ENCODE results near the gene CDK17. TPM values are rescaled to one million over a fixed set of nuclear protein-coding genes. Genes with fewer than 3 reads are reported as not detected.
"Not testable (repeated sequence)": the region's sequence is repeated elsewhere in the genome, so short reads cannot be mapped to it uniquely, and the experiment has no call there.

The CDK17 gene
- total and polyA plus RNA-seq, 5 experiments from 2014 or later, result 22.1 to 75.6 (median 32.2) TPM

DNA sequence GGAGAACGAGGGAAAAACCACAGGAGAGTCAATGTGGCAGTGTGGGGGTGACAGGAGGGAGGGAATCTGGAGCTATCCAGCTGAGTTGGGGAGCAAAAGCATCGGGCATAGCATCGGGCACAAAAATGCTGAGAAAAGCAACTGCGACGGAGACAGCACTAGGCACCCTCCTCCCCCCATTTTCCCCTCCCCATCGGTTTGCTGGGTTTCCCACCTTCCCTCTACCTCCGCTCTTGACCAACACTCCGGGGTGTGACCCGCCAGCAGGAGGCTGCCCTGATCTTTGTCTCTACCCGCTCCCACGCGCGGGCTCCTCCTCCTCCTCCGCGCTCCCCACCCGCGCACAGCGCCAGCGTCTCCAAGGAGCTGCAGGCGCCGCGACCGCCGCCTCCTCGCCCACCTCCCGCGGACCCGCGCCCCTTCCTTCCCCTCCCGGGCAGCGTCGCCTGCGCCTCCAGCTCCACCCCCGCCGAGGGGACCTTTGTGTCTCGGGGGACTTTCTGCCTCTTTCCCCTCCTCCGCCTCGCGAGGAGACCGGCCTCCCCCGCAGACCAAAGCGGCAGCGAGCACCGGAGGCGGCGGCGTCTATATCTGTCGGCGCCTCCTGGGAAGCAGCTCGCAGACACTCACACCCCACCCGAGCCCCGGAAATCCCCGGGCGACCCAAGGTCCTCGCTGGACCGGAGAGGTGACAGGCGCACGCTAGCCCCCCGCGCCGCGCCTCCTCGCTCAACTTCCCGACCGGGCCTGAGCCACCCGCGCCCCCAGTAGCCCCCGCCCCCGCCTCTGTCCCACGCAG lies 920 bp downstream of the CDK17 start:
- DNase-seq (peak; percentile 63 to 80 (median 72)), ATAC-seq (peak; percentile 46 to 50)
- H3K9me3 Mint-ChIP-seq, result no peaks in the 10 kb centered on the region
- H3K36me3 Mint-ChIP-seq, result peaks cover 0 to 6% (median 0%) of the 10 kb centered on the region in 3 donors
- H3K4me1 Mint-ChIP-seq, result peaks cover 10 to 62% (median 48%) of the 10 kb centered on the region in 4 donors
- peak overlapping the region; percentile 89 to 97 (median 96) for H3K4me3 Mint-ChIP-seq
- H3K27me3 Mint-ChIP-seq, result no peaks in the 10 kb centered on the region
- POLR2A ChIA-PET, result interaction anchor here (0.7 to 3.6 kb wide), 34 partner anchors 8 to 445 kb away, joined by 3 to 54 read pairs (median 4); partner anchors contain the start of gene LTA4H
- H3K27ac Mint-ChIP-seq, result peak overlapping the region; percentile 91 to 99 (median 96)

DNA sequence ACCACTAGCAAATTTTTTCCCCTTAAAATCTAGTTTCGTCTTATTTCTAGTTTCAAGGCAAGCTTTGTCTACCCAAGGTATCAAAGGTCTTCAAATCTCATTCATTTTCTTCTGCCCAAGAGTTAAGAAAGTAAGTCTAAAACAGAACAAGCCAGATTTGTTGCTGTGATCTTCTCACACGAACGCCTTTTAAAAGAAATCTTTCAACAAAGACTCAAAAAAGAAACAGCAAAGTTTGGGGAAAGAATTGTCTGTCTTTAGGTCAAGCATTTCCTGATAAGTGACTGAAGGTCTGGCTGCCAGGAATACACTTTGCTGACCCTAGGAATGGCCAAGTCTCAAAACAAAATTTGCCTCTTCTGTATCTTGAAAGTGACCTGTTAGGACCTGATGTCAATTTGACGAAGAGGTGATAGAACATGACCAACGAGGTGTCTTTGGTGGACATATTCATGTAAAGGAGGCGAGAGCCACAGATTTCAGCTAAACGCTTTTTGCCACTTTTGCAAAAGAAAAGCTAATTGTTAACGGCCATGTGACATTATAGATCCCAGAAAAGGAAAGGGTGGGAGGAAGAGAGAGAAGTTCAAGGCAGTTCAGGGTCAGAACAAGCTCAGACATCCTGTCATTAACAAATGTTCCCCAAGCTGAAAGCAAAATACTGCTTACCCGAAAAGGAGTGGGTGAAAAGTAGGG lies 1.7 kb downstream of the CDK17 start:
- DNase-seq, result peak in 2 of 10 donors; percentile 14 to 17

DNA sequence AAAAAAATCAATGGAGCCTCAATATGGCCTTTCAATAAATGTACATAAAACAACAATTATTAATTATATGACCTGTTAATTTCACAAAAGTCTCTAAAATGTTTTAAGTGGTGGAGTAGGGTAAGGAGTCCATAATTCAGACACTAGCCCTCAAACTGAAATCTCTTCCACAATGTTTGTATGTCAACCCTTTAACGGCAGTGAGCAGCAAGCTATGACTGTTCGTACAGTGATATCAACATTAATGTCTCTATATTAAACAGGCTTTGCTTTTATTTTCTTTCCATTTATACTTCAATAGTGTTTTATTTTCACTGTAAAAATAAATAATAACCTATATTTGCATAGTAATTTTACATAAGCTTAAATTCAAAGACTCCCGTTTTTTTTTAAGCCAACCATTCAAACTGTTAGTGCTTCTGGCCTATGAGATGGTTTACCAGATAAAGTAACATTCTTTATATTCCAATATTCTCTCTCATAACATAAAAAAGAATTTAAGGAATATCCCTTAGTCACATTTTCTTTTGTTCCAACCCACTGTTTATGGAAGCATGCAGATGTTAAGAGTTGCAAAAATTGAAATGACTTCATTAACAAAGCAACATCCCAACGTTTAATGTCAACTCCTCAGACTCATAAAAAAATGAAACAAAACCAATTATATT lies 2.3 kb downstream of the CDK17 start:
- peaks cover 10 to 64% (median 52%) of the 10 kb centered on the region in 4 donors for H3K4me1 Mint-ChIP-seq
- ATAC-seq (no peak), DNase-seq (no peak)
- H3K36me3 Mint-ChIP-seq, result peaks cover 0 to 6% (median 0%) of the 10 kb centered on the region in 3 donors
- peak overlapping the region; percentile 91 to 99 (median 96) for H3K27ac Mint-ChIP-seq
- H3K27me3 Mint-ChIP-seq, result no peaks in the 10 kb centered on the region
- H3K9me3 Mint-ChIP-seq, result no peaks in the 10 kb centered on the region
- POLR2A ChIA-PET, result interaction anchor here (0.6 to 3.4 kb wide), 3 partner anchors 18 to 91 kb away, joined by 3 to 32 read pairs (median 3); no protein-coding TSS in a partner anchor
- H3K4me3 Mint-ChIP-seq, result peak overlapping the region; percentile 89 to 97 (median 96)

More for the DNA sequence above, 1.7 kb downstream of the CDK17 start:
- Mint-ChIP-seq H3K27ac (peak overlapping the region; percentile 91 to 99 (median 96)), H3K27me3 (no peaks in the 10 kb centered on the region), H3K4me1 (peaks cover 10 to 62% (median 50%) of the 10 kb centered on the region in 4 donors), H3K4me3 (peak overlapping the region; percentile 89 to 97 (median 96)), H3K9me3 (no peaks in the 10 kb centered on the region), H3K36me3 (peaks cover 0 to 6% (median 0%) of the 10 kb centered on the region in 3 donors)
- ATAC-seq, result no peak
- POLR2A ChIA-PET, result interaction anchor here (0.7 to 3.6 kb wide), 19 partner anchors 11 to 363 kb away, joined by 3 to 54 read pairs (median 5); partner anchors contain the start of gene LTA4H

DNA sequence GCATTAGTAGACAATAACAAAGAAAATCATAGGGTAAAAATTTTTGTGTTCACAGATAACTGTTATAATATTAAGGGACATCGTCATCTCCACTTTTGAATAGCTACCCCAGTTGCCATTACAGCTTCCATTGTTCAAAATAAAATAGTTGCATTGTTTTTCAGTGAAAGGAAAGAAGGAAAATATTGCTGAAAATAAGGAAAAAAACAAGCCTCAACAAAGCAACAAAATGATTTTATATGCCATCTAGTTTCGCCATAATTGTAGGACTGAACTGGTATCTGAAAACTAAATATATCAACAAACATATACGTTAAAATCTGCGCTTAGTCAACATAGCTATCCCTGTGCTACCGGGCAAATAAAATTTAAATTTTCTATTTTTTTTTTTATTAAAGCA lies 3.3 kb downstream of the CDK17 start:
- H3K27ac Mint-ChIP-seq, result peak overlapping the region in 2 of 10 donors; percentile 33 to 65

DNA sequence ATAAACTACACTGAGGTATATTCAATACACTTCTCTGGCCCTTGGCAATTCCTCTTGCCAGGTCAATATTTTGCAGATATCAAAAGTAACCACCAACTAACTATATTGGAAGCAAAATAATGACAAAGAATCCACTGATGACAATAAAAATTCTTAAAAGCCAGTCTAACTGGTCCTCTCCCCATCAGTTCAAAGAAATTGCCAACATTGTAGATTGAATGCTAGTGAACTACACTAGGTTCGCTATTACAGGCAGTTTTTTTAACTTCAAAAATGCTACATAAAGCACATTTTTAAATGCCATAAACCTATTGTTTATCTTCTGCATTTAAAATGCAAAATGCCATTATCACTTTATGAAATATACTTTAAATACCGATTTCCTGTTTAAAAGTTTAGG lies 4.0 kb downstream of the CDK17 start:
- Mint-ChIP-seq H3K27ac (peak overlapping the region in 2 of 10 donors; percentile 33 to 80), H3K36me3 (peaks cover 0 to 10% (median 0%) of the 10 kb centered on the region in 3 donors), H3K4me3 (peak overlapping the region in 4 of 10 donors; percentile 33 to 97 (median 66)), H3K9me3 (no peaks in the 10 kb centered on the region), H3K27me3 (no peaks in the 10 kb centered on the region), H3K4me1 (peaks cover 9 to 66% (median 59%) of the 10 kb centered on the region in 4 donors)
- ATAC-seq (no peak), DNase-seq (no peak)
- POLR2A ChIA-PET, result interaction anchor here (1.1 kb wide), 1 partner anchor 73 kb away, joined by 3 read pairs; no protein-coding TSS in a partner anchor

More for the DNA sequence above, 3.3 kb downstream of the CDK17 start:
- Mint-ChIP-seq H3K4me3 (peak overlapping the region in 7 of 10 donors; percentile 20 to 97 (median 64)), H3K36me3 (peaks cover 0 to 6% (median 0%) of the 10 kb centered on the region in 3 donors), H3K4me1 (peaks cover 13 to 68% (median 60%) of the 10 kb centered on the region in 4 donors), H3K9me3 (no peaks in the 10 kb centered on the region), H3K27me3 (no peaks in the 10 kb centered on the region)
- POLR2A ChIA-PET, result interaction anchor here (1.1 kb wide), 1 partner anchor 74 kb away, joined by 3 read pairs; no protein-coding TSS in a partner anchor
- DNase-seq (no peak), ATAC-seq (no peak)

DNA sequence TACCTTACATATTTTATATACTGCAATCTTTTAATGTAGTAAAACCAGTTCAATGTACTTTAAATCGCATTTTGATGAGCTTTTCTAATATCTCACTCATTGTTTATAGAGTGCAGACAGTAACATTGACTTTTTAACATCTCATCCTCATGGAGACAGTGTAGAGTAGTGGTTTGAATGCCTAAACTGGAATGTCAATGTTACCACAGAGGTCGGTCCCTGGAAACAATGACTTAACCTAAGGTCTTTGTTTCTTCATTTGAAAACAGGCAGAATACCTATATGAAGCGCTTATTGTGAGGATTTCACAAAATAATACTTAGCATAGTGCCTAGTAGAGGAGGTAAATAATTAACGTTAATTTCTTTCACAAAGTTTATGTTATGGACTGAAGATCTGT lies 5.0 kb downstream of the CDK17 start:
- peaks cover 0 to 11% (median 0%) of the 10 kb centered on the region in 3 donors for H3K36me3 Mint-ChIP-seq
- H3K9me3 Mint-ChIP-seq, result no peaks in the 10 kb centered on the region
- H3K27me3 Mint-ChIP-seq, result no peaks in the 10 kb centered on the region
- DNase-seq, result no peak
- no peak for ATAC-seq
- peak overlapping the region in 3 of 10 donors; percentile 33 to 47 (median 37) for H3K4me3 Mint-ChIP-seq
- POLR2A ChIA-PET, result interaction anchor here (0.6 kb wide), 1 partner anchor 199 kb away, joined by 3 read pairs; no protein-coding TSS in a partner anchor
- H3K27ac Mint-ChIP-seq, result no peak overlapping the region
- peaks cover 10 to 66% (median 62%) of the 10 kb centered on the region in 4 donors for H3K4me1 Mint-ChIP-seq

DNA sequence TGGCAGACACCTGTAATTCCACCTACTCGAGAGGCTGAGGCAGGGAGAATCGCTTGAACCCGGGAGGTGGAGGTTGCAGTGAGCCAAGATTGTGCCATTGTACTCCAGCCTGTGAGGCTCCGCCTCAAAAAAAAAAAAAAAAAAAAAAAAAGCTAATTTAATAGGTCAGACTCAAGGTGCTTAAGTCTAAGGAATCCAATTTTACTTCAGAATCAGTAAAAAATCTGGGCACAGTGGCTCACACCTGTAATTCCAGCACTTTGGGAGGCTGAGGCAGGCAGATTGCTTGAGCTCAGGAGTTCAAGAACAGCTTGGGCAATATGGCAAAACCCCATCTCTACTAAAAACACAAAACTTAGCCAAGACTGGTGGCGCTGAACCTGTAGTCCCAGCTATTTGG lies 7.0 kb downstream of the CDK17 start:
- DNase-seq, H3K27me3 Mint-ChIP-seq, H3K9me3 Mint-ChIP-seq, ATAC-seq: not testable (repeated sequence)
- POLR2A ChIA-PET, result interaction anchor here (0.9 kb wide), 1 partner anchor 55 kb away, joined by 3 read pairs; no protein-coding TSS in a partner anchor
- Mint-ChIP-seq H3K27ac (peak overlapping the region in 1 of 10 donors; percentile 8), H3K36me3 (peaks cover 0 to 15% (median 2%) of the 10 kb centered on the region in 3 donors), H3K4me3 (peak overlapping the region in 1 of 10 donors; percentile 49), H3K4me1 (peaks cover 11 to 74% (median 68%) of the 10 kb centered on the region in 4 donors)

DNA sequence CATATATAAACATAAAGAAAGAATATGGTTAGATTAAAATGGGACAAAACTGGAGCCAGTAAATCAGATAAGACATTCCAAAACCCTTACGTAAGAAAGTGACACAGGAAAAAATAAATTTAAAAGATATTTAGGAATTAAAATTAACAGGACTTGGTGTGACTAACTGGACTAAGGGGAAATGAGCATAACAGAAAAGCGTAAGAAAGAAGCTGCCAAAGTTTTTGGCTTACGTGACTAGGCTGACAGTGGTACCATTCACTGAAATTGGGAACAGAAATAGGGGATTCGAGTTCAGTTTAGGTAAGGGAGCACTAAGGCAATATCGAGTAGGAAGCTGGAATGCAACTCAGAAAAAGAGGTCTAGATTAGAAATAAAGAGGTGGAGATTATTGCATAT lies 7.8 kb downstream of the CDK17 start:
- Mint-ChIP-seq H3K27me3 (no peaks in the 10 kb centered on the region), H3K4me1 (peaks cover 13 to 73% (median 69%) of the 10 kb centered on the region in 4 donors), H3K9me3 (no peaks in the 10 kb centered on the region), H3K4me3 (peak overlapping the region in 6 of 10 donors; percentile 0 to 37 (median 10)), H3K36me3 (peaks cover 0 to 18% (median 2%) of the 10 kb centered on the region in 3 donors), H3K27ac (peak overlapping the region in 1 of 10 donors; percentile 64)
- ATAC-seq, result no peak
- POLR2A ChIA-PET, result no interaction called here
- DNase-seq, result no peak

DNA sequence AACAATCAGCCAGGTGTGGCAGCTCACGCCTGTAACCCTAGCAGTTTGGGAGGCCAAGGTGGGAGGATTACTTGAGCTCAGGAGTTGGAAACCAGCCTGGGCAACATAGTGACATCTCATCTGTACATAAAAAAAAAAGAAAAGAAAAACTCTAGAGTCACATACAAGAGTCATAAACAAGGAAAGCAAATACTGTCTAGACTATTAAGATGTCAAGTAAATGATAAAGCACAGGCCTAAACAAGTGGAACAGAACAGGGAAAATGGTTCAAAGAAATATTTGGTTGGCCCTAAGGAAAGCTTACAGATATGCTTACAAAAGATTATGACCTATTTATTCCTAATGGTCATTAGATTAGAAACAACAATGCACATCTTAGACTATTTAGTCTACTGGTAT lies 12.3 kb downstream of the CDK17 start:
- ATAC-seq (no peak), DNase-seq (no peak)
- Mint-ChIP-seq H3K4me3 (peak overlapping the region in 2 of 10 donors; percentile 5 to 29), H3K27ac (peak overlapping the region in 7 of 10 donors; percentile 12 to 87 (median 81)), H3K9me3 (peaks cover 0 to 9% (median under 1%) of the 10 kb centered on the region in 9 donors), H3K4me1 (peaks cover 25 to 81% (median 78%) of the 10 kb centered on the region in 4 donors), H3K36me3 (peaks cover 0 to 22% (median 6%) of the 10 kb centered on the region in 3 donors), H3K27me3 (no peaks in the 10 kb centered on the region)
- POLR2A ChIA-PET, result interaction anchor here (3.7 kb wide), 1 partner anchor 12 kb away, joined by 18 read pairs; the partner anchor contains the start of gene CDK17

DNA sequence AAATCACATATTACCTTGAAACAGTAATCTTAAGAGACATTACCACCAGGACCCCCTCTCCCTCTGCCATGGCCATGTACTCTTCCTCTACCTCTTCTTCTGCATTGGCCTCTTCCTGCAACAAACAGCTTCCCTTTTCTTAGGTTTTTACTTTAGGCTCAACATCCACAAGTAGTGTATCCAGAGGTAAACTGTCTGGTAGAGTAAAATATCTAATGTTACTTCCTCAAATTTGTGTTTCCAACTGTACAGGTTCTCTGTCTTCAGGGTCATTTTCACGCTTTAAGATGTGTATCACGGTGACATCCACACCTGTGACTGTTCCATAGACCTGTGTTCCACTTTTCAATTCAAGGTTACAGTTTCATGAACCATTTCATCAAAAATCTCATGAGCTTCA lies 13.4 kb downstream of the CDK17 start:
- peak overlapping the region in 9 of 10 donors; percentile 15 to 86 (median 81) for H3K27ac Mint-ChIP-seq
- H3K36me3 Mint-ChIP-seq, result peaks cover 0 to 21% (median 8%) of the 10 kb centered on the region in 3 donors
- peaks cover 22 to 84% (median 80%) of the 10 kb centered on the region in 4 donors for H3K4me1 Mint-ChIP-seq
- POLR2A ChIA-PET, result interaction anchor here (3.7 kb wide), 1 partner anchor 13 kb away, joined by 18 read pairs; the partner anchor contains the start of gene CDK17
- no peak for DNase-seq
- peaks cover 0 to 15% (median 3%) of the 10 kb centered on the region in 9 donors for H3K9me3 Mint-ChIP-seq
- no peaks in the 10 kb centered on the region for H3K27me3 Mint-ChIP-seq
- peak overlapping the region in 6 of 10 donors; percentile 11 to 64 (median 32) for H3K4me3 Mint-ChIP-seq
- ATAC-seq, result no peak

DNA sequence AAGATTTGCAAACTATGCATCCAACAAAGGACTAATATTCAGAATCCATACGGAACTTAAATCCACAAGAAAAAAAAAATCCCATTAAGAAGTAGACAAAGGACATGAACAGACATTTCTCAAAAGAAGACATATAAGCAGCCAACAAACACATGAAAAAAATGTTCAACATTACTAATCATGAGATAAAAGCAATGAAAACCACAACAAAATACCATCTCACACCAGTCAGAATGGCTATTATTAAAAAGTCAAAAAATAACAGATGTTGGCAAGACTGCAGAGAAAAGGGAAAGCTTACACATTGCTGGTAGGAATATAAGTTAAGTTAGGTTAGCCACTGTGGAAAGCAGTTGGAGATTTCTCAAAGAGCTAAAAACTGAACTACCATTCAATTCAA lies 16.2 kb downstream of the CDK17 start:
- ATAC-seq (no peak), DNase-seq (no peak)
- Mint-ChIP-seq H3K36me3 (peaks cover 0 to 13% (median 8%) of the 10 kb centered on the region in 3 donors), H3K27me3 (no peaks in the 10 kb centered on the region), H3K4me3 (peak overlapping the region in 4 of 10 donors; percentile 2 to 24 (median 4)), H3K9me3 (peaks cover 0 to 15% (median 4%) of the 10 kb centered on the region in 9 donors), H3K27ac (peak overlapping the region in 4 of 10 donors; percentile 2 to 44 (median 14)), H3K4me1 (peaks cover 24 to 88% (median 78%) of the 10 kb centered on the region in 4 donors)
- POLR2A ChIA-PET, result no interaction called here

Data from naive thymus-derived CD8-positive, alpha-beta T cell (primary cell).